IMR-90 (cell line): ENCODE measurements around the gene CAMK4. TPM values are rescaled to one million over a fixed set of nuclear protein-coding genes. Genes with fewer than 3 reads are reported as not detected.

Experiments used
- ATAC-seq: fragments of 200-7000 bp; cut with Tn5 transposase; 2 replicates; pipeline ENCODE4 v1.9.1; 2020; ENCODE audit warnings: low read depth, mild to moderate bottlenecking, moderate library complexity
- BruUV-seq: library from RNA; stranded (reverse); fragments of 400-500 nt; replicated peaks from 2 replicates; lab custom pipeline; 2021; lab: Mats Ljungman, UMichigan
- CTCF ChIA-PET: fragments of 300-600 bp; formaldehyde crosslinking; extraction: SDS; loops from one replicate; lab custom pipeline; 2021; ENCODE audit warnings: antibody characterized with exemption; lab: Yijun Ruan, JAX
- POLR2A ChIA-PET: fragments of 300-600 bp; sonication (Branson Sonifier 250); formaldehyde crosslinking; loops from one replicate; lab custom pipeline; 2022; ENCODE audit warnings: antibody characterized with exemption; ENCODE audit not compliant: unreplicated experiment; lab: Charles Lee
- DNase-seq: peaks from one replicate; pipeline ENCODE4 v3.0.0; 2013
- H2AFZ ChIP-seq: replicated peaks from 2 replicates; pipeline ENCODE3; 2013; ENCODE audit warnings: low read length, mild to moderate bottlenecking; ENCODE audit not compliant: poor library complexity
- H2AK5ac ChIP-seq: 2 replicates; pipeline ENCODE4 v1.6.1; 2013; ENCODE audit warnings: low read depth, low read length, inconsistent platforms
- H2AK9ac ChIP-seq: replicated peaks from 2 replicates; pipeline ENCODE3; 2013; ENCODE audit warnings: mild to moderate bottlenecking, low read depth, low read length, moderate library complexity; ENCODE audit not compliant: poor library complexity
- H2BK120ac ChIP-seq: 2 replicates; pipeline ENCODE4 v1.6.1; 2013; ENCODE audit warnings: low read depth, low read length, inconsistent platforms
- H2BK15ac ChIP-seq: 3 replicates; pipeline ENCODE4 v1.6.1; 2013; ENCODE audit warnings: low read depth, low read length, inconsistent platforms
- H2BK20ac ChIP-seq: 2 replicates; pipeline ENCODE4 v1.6.1; 2013; ENCODE audit warnings: low read depth, mild to moderate bottlenecking, inconsistent platforms, low read length, moderate library complexity
- H2BK5ac ChIP-seq: 2 replicates; pipeline ENCODE4 v1.6.1; 2013; ENCODE audit warnings: mild to moderate bottlenecking, low read depth, low read length, inconsistent platforms; ENCODE audit not compliant: poor library complexity, severe bottlenecking
- H3K14ac ChIP-seq: replicated peaks from 2 replicates; pipeline ENCODE4 v1.6.1; 2013; ENCODE audit warnings: low read depth, low read length, inconsistent platforms
- H3K18ac ChIP-seq: 2 replicates; pipeline ENCODE4 v1.6.1; 2013; ENCODE audit warnings: low read depth, low read length, control low read depth
- H3K23ac ChIP-seq: 2 replicates; pipeline ENCODE4 v1.6.1; 2013; ENCODE audit warnings: low read depth, low read length, inconsistent platforms
- H3K27ac ChIP-seq: 2 replicates; pipeline ENCODE4 v1.5.1; 2013; ENCODE audit warnings: mild to moderate bottlenecking, control low read depth, low read length; ENCODE audit not compliant: insufficient read depth
- H3K27me3 ChIP-seq: 2 replicates; pipeline ENCODE4 v1.6.1; 2013; ENCODE audit warnings: low read length; ENCODE audit not compliant: control insufficient read depth, insufficient read depth
- H3K36me3 ChIP-seq: 2 replicates; pipeline ENCODE4 v1.6.1; 2013; ENCODE audit warnings: low read length, mixed read lengths; ENCODE audit not compliant: control insufficient read depth, insufficient read depth
- H3K4ac ChIP-seq: 2 replicates; pipeline ENCODE4 v1.6.1; 2013; ENCODE audit warnings: low read depth, low read length, inconsistent platforms
- H3K4me1 ChIP-seq: 2 replicates; pipeline ENCODE4 v1.6.1; 2013; ENCODE audit warnings: low read length, mixed read lengths; ENCODE audit not compliant: control insufficient read depth, insufficient read depth
- H3K4me2 ChIP-seq: 2 replicates; pipeline ENCODE4 v1.6.1; 2013; ENCODE audit warnings: low read depth, mild to moderate bottlenecking, control low read depth, low read length, moderate library complexity
- H3K4me3 ChIP-seq: 2 replicates; pipeline ENCODE4 v1.5.1; 2013; ENCODE audit warnings: low read depth, mild to moderate bottlenecking, control low read depth, low read length, moderate library complexity; ENCODE audit not compliant: insufficient read depth
- H3K56ac ChIP-seq: 2 replicates; pipeline ENCODE4 v1.6.1; 2013; ENCODE audit warnings: low read length, inconsistent platforms; ENCODE audit not compliant: insufficient read depth; ENCODE audit errors: extremely low read depth
- H3K79me1 ChIP-seq, 2 experiments: 2 replicates each; pipeline ENCODE4 v1.6.1; 2013; ENCODE audit warnings: low read length in 2 of 2, inconsistent platforms in 1 of 2, low read depth in 1 of 2
- H3K9ac ChIP-seq: 2 replicates; pipeline ENCODE4 v1.6.1; 2013; ENCODE audit warnings: low read depth, low read length, control low read depth
- H3K9me1 ChIP-seq: 2 replicates; pipeline ENCODE4 v1.6.1; 2013; ENCODE audit warnings: low read length, inconsistent platforms; ENCODE audit not compliant: insufficient read depth
- H3K9me3 ChIP-seq: 2 replicates; pipeline ENCODE4 v1.6.1; 2013; ENCODE audit warnings: low read length; ENCODE audit not compliant: control insufficient read depth, insufficient read depth
- H4K20me1 ChIP-seq: 2 replicates; pipeline ENCODE4 v1.6.1; 2013; ENCODE audit warnings: low read length, inconsistent platforms; ENCODE audit not compliant: insufficient read depth
- H4K5ac ChIP-seq: 2 replicates; pipeline ENCODE4 v1.6.1; 2013; ENCODE audit warnings: mild to moderate bottlenecking, low read depth, low read length, control low read depth
- H4K8ac ChIP-seq, 2 experiments: 2 replicates each; pipeline ENCODE4 v1.6.1; 2013; ENCODE audit warnings: low read depth in 2 of 2, low read length in 2 of 2, control low read depth in 1 of 2, inconsistent platforms in 1 of 2
- H4K91ac ChIP-seq: 2 replicates; pipeline ENCODE4 v1.6.1; 2013; ENCODE audit warnings: low read depth, low read length, inconsistent platforms; ENCODE audit not compliant: insufficient read depth
- CHD1 ChIP-seq: IDR thresholded peaks from 2 replicates; pipeline ENCODE4 v1.6.1; 2012; ENCODE audit warnings: low read depth, low read length, improper control_type of control experiment
- WGBS, 2 experiments: methylation state at CpG; one replicate each; pipeline versions ENCODE4 v1.1.5 to v1.1.7; 2013; ENCODE audit warnings: missing lambda C conversion rate in 2 of 2; ENCODE audit not compliant: insufficient read length in 1 of 2; ENCODE audit errors: extremely low coverage in 2 of 2; 5-methylcytosine and 5-hydroxymethylcytosine counted together
- dilution Hi-C: fragments of 300-500 bp; cut with HindIII; formaldehyde crosslinking; loops from one replicate; pipeline ENCODE4 v1.14.3; 2018; ENCODE audit warnings: low sequenced_read_pairs; ENCODE audit not compliant: unreplicated experiment
- in situ Hi-C: fragments of 300-500 bp; cut with MboI; formaldehyde crosslinking; loops from 3 replicates; pipeline ENCODE4 v1.14.3; 2019; ENCODE audit warnings: low sequenced_read_pairs, inconsistent platforms, mixed read lengths
- intact Hi-C: fragments of 100-400 bp; cut with micrococcal nuclease; formaldehyde crosslinking; loops from 2 replicates; pipeline ENCODE4 v1.10.0; 2022
- polyA plus RNA-seq, 3 experiments: library from polyadenylated mRNA; depleted of rRNA; stranded (reverse); fragments of >200 nt; gene quantifications; 2 replicates each; pipeline ENCODE4 v1.2.3, GENCODE V29; 2012; ENCODE audit warnings: low replicate concordance in 1 of 3
- total RNA-seq: library from RNA; depleted of rRNA; stranded (reverse); fragments of >200 nt; gene quantifications from 2 replicates; pipeline ENCODE4 v1.2.3, GENCODE V29; 2012

Gene CAMK4
- total and polyA plus RNA-seq, 2 of the 4 experiments (the other 2 are of a cell fraction) = 3.7 to 4.8 TPM

DNA sequence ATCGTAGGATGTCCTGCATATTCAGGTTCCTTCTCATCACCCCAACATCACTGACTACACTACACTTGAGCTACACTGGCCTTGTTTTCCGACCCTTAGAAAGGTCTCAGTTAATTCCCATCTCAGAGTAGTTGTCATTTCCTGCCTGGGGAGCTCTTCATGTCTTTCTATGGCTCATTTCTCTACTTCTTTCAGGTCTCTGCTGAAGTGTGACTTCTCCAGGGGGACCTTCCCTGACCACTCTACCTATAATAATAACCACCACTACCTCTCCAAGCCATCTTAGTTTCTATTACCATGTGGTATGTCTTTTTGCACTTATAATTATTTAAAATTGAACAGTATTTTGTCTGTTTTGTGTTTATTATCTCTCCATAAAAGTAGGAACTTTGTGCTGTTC, 174.9 kb downstream of the CAMK4 start:
- no peak overlapping the region for H3K14ac ChIP-seq
- no peak overlapping the region for H3K56ac ChIP-seq
- no peak overlapping the region for H3K4me3 ChIP-seq
- H2BK5ac ChIP-seq = no peak overlapping the region
- H3K9me1 ChIP-seq = no peaks in the 10 kb centered on the region
- H3K79me1 ChIP-seq = no peaks in the 10 kb centered on the region
- H2BK120ac ChIP-seq = no peak overlapping the region
- no peaks in the 10 kb centered on the region for H3K36me3 ChIP-seq
- POLR2A ChIA-PET = no interaction called here
- H4K91ac ChIP-seq = no peak overlapping the region
- H4K20me1 ChIP-seq = no peaks in the 10 kb centered on the region
- CTCF ChIA-PET = no interaction called here
- H2AK5ac ChIP-seq = no peak overlapping the region
- BruUV-seq = no TSS peak
- no peaks in the 10 kb centered on the region for H3K9me3 ChIP-seq
- H2AFZ ChIP-seq = no peak overlapping the region
- no peak overlapping the region for H2AK9ac ChIP-seq
- dilution Hi-C loops = no loop called here
- no peak overlapping the region for H3K27ac ChIP-seq
- H3K27me3 ChIP-seq = no peaks in the 10 kb centered on the region
- H3K23ac ChIP-seq = no peak overlapping the region
- intact Hi-C loops = loop anchor here (5.0 kb wide), 1 partner anchor 38 kb away; no protein-coding TSS in a partner anchor
- no peak overlapping the region for H3K18ac ChIP-seq
- no peak for TF ChIP-seq CHD1
- no peak overlapping the region for H4K8ac ChIP-seq
- DNase-seq (no peak), ATAC-seq (no peak)
- no peak overlapping the region for H3K4ac ChIP-seq
- in situ Hi-C loops = no loop called here
- H2BK15ac ChIP-seq = no peak overlapping the region
- no peaks in the 10 kb centered on the region for H3K4me1 ChIP-seq
- H3K9ac ChIP-seq = no peak overlapping the region
- H3K4me2 ChIP-seq = no peak overlapping the region
- WGBS, 2 experiments = 100% methylated on average over 1 of the region's 2 CpGs; no CpG with 5 or more reads in 1 of the 2 experiments
- H2BK20ac ChIP-seq = no peak overlapping the region
- H4K5ac ChIP-seq = no peak overlapping the region
